GM12801 (cell line): ENCODE results near the gene PANX3.

Source experiments
- TF ChIP-seq, protein P1 (sequence below): IDR thresholded peaks from one replicate; pipeline ENCODE4 v1.5.1; 2011; ENCODE audit warnings: control low read depth; ENCODE audit not compliant: insufficient read length; ENCODE audit errors: extremely low read depth

The PANX3 gene

GRCh38 chr11:124662106-124662505, 50.9 kb downstream of the PANX3 start:
- TF ChIP-seq, protein P1, sequence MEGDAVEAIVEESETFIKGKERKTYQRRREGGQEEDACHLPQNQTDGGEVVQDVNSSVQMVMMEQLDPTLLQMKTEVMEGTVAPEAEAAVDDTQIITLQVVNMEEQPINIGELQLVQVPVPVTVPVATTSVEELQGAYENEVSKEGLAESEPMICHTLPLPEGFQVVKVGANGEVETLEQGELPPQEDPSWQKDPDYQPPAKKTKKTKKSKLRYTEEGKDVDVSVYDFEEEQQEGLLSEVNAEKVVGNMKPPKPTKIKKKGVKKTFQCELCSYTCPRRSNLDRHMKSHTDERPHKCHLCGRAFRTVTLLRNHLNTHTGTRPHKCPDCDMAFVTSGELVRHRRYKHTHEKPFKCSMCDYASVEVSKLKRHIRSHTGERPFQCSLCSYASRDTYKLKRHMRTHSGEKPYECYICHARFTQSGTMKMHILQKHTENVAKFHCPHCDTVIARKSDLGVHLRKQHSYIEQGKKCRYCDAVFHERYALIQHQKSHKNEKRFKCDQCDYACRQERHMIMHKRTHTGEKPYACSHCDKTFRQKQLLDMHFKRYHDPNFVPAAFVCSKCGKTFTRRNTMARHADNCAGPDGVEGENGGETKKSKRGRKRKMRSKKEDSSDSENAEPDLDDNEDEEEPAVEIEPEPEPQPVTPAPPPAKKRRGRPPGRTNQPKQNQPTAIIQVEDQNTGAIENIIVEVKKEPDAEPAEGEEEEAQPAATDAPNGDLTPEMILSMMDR = no peak

- TF ChIP-seq, protein P1 = no peak
Observed at GRCh38 chr11:124663861-124664260, 52.6 kb downstream of the PANX3 start.

- TF ChIP-seq, protein P1 = no peak
Observed at GRCh38 chr11:124667601-124668000, 56.4 kb downstream of the PANX3 start.

DNA sequence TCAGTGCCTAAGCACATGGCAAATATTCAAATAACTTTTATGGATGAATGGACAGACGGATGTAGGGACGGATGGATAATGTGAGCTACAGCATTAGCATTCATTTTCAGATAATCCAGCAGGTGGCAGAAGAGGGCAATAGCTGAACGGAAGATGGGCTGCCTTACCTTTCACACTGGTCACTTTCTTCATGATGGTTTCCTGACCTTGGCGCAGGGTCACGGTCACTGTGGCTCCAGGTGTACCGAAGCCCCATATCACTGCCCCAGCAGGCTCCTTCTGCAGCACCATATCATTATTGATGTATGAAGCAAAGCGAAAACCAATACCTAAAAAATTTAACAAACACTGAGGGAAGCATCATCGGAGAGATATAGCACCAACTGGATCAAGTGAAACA, 58.0 kb downstream of the PANX3 start:
- TF ChIP-seq, protein P1 = no peak
